ENCODE measurements around the gene DPYSL4.
"Not testable (repeated sequence)": the region's sequence is repeated elsewhere in the genome, so short reads cannot be mapped to it uniquely, and the experiment has no call there.

DNA sequence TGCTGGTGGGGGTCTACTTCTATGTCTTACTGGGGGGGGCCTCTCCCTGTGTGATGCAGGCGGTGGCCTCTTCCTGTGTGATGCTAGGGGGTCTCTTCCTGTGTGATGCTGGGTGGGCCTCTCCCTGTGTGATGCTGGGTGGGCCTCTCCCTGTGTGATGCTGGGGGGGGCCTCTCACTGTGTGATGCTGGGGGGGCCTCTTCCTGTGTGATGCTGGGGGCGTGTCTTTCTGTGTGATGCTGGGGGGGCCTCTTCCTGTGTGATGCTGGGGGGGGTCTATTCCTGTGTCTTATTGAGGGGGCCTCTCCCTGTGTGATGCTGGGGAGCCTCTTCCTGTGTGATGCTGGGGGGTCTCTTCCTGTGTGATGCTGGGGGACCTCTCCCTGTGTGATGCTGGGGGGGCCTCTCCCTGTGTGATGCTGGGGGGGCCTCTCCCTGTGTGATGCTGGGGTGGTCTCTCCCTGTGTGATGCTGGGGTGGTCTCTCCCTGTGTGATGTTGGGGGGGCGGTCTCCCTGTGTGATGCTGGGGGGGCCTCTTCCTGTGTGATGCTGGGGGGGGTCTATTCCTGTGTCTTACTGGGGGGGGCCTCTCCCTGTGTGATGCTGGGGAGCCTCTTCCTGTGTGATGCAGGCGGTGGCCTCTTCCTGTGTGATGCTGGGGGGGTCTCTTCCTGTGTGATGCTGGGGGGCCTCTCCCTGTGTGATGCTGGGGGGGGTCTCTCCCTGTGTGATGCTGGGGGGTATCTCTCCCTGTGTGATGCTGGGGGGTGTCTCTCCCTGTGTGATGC, 25.7 kb upstream of the DPYSL4 start:
- TF ChIP-seq, protein P1, sequence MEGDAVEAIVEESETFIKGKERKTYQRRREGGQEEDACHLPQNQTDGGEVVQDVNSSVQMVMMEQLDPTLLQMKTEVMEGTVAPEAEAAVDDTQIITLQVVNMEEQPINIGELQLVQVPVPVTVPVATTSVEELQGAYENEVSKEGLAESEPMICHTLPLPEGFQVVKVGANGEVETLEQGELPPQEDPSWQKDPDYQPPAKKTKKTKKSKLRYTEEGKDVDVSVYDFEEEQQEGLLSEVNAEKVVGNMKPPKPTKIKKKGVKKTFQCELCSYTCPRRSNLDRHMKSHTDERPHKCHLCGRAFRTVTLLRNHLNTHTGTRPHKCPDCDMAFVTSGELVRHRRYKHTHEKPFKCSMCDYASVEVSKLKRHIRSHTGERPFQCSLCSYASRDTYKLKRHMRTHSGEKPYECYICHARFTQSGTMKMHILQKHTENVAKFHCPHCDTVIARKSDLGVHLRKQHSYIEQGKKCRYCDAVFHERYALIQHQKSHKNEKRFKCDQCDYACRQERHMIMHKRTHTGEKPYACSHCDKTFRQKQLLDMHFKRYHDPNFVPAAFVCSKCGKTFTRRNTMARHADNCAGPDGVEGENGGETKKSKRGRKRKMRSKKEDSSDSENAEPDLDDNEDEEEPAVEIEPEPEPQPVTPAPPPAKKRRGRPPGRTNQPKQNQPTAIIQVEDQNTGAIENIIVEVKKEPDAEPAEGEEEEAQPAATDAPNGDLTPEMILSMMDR (conservative IDR thresholded peaks at IDR 0.05; ENCODE audit: low read depth, low read length): not testable (repeated sequence)
- not testable (repeated sequence) for TF ChIP-seq RAD21 (IDR thresholded peaks at IDR 0.05; ENCODE audit: low read length); FOS (IDR thresholded peaks at IDR 0.05; ENCODE audit: low read depth, low read length); CHD1 (IDR thresholded peaks at IDR 0.05; ENCODE audit: low read depth, low read length); SMC3 (IDR thresholded peaks at IDR 0.05; ENCODE audit: low read depth, low read length)
- TF ChIP-seq, protein P2, sequence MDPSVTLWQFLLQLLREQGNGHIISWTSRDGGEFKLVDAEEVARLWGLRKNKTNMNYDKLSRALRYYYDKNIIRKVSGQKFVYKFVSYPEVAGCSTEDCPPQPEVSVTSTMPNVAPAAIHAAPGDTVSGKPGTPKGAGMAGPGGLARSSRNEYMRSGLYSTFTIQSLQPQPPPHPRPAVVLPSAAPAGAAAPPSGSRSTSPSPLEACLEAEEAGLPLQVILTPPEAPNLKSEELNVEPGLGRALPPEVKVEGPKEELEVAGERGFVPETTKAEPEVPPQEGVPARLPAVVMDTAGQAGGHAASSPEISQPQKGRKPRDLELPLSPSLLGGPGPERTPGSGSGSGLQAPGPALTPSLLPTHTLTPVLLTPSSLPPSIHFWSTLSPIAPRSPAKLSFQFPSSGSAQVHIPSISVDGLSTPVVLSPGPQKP (IDR thresholded peaks at IDR 0.05; ENCODE audit: borderline replicate concordance, low read depth, low read length): not testable (repeated sequence)

Data from IMR-90 (cell line).